ENCODE results near the gene PTPRA.
"Not testable (repeated sequence)": the region's sequence is repeated elsewhere in the genome, so short reads cannot be mapped to it uniquely, and the experiment has no call there.

PTPRA gene

GRCh38 chr20:2890742-2891141, 17.5 kb downstream of the PTPRA start:
- no peak for DNase-seq

- DNase-seq, result no peak
Measured at GRCh38 chr20:2891343-2891742, 18.1 kb downstream of the PTPRA start.

DNA sequence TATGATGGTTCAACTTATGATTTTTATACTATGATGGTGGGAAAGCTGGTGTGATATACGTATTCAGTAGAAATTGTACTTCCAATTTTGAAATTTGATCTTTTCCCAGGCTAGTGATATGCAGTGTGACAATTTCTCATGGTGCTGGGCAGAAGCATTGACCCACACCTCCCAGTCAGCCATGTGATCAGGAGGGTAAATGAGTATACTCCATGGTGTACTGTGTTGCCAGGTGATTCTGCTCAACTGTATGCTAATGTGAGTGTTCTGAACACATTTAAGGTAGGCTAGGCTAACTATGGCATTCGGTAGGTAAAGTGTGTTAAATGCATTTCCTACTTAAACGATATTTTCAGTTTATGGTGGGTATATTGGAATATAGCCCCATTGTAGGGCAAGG, 19.1 kb downstream of the PTPRA start:
- DNase-seq, result no peak

- DNase-seq, result no peak
Measured at GRCh38 chr20:2894221-2894620, 20.9 kb downstream of the PTPRA start.

DNA sequence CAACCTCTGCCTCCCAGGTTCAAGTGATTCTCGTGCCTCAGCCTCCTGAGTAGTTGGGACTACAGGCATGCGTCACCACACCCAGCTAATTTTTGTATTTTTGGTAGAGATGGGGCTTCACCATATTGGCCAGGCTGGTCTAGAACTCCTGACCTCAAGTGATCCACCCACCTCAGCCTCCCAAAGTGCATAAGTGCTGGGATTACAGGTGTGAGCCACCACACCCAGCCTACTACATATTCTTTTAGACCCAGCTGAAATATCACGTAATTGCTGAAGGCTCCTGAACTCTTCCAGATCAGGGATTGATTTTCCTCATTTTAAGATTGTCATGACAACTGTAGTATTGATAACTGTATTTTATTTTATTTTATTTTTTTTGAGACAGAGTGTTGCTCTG, 21.9 kb downstream of the PTPRA start:
- DNase-seq, result not testable (repeated sequence)

DNA sequence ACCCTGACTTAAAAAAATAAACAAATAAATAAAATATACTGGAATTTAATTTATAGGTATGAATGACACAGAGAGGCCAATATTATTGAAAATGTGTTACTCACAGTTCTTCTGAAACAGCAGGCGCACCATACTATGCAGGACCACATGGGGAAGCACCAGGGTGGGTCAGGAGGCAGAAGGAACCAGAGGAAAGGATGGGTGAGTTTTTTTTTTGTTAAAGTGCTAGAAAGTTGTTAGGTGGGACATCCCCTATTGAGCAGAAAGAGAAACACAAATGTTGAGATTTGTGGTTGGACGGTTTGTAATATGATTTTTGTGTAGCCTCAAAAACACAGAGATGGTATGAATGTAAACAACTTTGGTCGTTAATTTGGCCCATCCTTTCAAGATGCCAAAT, 26.0 kb downstream of the PTPRA start:
- DNase-seq, result no peak

DNA sequence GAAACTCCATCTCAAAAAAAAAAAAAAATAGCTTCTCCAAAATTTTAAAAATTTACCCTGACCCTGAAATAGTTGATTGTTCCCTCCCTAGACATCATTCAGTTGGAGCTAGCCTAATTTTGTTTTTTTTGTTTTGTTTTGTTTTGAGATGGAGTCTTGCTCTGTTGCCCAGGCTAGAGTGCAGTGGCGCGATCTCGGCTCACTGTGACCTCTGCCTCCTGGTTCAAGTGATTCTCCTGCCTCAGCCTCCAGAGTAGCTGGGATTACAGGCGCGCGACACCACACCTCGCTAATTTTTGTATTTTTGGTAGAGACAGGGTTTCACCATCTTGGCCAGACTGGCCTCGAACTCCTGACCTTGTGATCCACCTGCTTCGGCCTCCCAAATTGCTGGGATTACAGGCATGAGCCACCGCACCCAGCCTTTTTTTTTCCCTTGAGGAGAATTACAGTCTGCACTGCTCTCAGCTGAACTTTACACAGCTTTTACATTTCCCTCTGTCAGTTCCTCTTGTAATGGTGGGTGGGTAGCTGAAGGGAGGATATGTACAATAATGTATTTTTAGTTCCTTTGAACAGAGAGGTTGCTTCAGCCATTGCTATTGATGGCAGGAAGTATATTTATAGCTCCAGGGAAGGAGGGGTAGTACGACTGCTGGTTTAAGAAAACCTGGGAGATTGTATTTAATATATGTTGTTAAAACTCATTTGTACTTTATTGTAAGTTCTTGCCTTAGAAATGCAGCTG, 27.7 kb downstream of the PTPRA start:
- DNase-seq, result no peak

DNA sequence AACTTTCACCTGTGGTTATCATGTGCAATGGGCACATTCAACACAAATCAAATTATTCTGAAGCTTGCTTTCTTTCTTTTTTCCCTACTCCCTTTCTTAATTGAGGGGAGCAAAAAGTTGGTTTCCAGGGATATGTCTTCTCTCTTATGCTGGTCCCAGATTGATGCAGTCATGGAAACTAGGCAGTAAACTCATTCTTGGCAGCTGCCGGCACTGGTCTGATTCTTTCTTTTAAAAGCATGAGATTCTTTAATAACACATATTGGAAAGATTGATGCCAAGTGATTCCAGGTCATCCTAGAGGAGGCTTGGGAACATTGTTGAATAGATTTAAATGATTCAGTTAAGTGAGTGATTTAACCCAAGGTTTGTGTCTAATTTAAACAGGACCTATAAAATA, 29.0 kb downstream of the PTPRA start:
- DNase-seq, result no peak

- no peak for DNase-seq
Measured at GRCh38 chr20:2902818-2903217, 29.5 kb downstream of the PTPRA start.

- DNase-seq, result no peak
Measured at GRCh38 chr20:2903686-2904085, 30.4 kb downstream of the PTPRA start.

DNA sequence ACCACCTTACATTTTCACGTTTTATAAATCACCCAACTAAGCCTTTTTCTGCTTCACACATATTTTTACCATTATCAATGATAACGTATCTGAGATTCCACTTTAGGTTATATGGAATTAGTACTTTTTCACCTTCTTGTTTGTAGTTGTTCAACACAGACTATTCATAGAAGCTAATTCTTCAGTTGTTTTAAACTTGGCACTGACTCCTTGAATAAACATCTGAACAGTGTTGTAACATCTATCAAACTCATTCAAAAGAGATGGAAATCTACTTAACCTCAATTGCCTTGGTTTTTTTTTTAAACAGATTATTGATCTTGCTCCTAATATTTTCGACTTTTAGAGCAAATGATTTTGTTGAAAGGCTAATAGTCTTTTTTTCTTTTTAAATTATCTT, 34.2 kb downstream of the PTPRA start:
- no peak for DNase-seq

DNA sequence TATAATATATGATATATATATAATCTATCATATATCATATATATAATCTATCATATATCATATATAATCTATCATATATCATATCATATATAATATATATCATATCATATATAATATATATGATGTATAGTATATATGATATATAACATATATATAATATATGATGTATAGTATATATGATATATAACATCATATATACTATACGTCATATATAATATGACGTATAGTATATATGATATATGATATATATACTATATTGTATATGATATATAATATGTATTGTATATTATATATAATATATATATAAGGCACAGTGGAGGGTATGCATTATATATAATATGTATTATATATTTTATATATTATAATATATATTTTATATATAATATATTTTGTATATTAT, 36.7 kb downstream of the PTPRA start:
- DNase-seq, result no peak

DNA sequence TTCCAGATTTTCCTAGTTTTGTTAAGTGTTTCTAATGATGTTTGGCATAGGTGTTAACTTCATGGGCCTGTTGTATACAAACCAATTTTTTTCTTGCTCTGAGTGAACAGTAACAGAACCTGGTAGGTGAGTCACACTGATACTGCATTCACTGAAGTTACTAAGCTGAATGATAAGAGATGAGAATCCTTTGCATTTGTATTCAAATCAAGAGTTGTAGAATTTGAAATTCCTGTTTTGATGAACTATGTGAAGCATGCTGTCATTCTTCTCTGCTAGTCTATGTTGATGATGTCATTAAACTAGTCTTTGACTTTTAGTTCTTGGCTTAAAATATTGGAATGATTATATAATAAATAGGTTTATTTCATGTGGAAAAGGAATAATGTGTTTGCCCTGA, 37.9 kb downstream of the PTPRA start:
- DNase-seq, result no peak

GRCh38 chr20:2914160-2914559, 40.9 kb downstream of the PTPRA start:
- no peak for DNase-seq

DNA sequence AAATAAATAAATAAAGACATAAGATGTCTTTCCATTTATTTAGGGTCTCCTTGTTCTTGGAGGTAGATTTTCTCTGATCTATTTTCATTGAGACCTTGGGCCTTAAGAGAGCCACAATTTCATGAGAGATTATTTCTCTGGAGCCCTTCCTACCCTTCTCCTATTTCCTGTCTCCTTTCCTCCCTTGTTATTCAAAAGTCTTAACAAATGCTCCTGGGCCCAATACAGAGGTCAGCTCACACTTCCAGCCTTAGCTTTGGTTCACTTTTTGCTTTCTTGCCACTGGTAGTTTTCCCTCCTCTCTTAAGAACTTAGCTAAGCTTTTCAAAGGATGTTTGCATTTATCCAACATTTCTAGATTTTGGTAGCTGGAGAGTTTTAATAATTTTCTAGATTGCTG, 44.0 kb downstream of the PTPRA start:
- DNase-seq, result no peak

DNA sequence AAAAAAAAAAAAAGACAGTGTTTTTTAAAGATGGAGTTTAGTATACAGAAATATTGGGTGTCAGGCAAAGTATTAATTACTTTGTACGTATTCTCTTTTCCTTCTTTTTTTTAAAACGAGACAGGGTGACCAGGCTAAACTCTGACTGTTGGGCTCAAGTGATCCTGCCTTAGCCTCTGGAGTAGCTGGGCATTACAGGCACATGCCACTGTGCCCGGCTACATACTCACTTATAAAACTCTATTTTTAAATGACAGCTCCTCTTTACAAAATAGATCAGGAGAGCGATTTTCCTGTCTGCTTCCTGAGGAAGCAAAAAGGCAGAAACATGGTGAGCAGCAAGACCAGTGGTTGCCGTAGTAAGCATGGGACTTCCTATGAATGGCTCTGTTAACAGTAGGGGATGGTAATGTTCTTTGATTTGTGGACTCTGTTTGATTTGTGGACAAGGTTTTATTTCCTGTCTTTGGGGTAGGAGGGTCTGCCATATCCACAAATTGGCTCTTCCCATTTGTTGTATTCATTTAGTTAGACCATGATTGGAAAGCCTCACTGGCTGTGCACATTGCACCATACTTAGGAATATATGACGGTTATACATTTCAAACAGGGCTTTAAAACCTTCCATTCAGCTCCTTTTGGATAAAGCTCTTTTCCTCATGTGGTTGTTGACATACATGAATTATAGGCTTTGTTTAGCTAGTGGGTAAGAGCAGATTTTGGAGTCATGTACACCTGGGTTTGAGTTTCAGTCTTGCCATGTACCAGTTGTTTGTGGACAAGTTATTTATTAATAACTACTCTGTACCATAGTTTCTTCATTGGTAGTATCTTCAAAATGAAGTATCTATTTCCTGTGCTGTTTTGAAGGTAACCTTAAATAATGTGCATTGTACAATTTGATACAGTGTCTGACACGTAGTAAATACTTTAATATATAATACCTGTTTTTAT, 45.1 kb downstream of the PTPRA start:
- DNase-seq, result no peak

DNA sequence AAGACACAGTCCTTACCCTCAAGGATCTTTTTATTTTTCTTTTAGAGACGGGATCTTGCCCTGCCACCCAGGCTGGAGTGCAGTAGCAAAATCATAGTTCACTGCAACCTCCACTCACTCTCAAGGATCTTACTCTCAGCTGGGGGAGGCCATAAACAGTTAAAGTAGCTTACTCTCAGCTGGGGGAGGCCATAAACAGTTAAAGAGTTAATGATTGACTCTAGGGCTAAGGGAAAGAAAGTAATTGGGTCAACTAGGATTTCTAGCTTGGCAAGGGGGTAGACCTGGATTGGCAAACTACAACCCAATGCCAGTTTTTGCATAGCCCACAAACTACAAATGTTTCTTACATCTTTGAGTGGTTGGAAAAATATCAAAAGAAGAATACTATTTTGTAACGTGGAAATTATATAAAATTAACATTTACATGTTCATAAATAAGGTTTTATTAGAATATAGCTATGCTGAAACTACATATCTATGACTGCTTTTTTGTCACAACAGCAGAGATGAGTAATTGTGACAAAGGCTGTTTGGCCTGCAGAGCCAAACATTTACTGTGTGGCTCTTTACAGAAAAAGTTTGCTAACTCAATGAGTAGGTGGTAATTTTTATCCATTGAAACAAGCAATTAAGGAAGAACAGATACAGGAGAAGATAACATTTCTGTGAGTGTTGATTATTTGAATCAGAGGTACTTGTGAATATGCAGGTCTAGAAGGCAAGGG, 46.4 kb downstream of the PTPRA start:
- DNase-seq, result no peak

- no peak for DNase-seq
Measured at GRCh38 chr20:2920473-2920872, 47.2 kb downstream of the PTPRA start.

DNA sequence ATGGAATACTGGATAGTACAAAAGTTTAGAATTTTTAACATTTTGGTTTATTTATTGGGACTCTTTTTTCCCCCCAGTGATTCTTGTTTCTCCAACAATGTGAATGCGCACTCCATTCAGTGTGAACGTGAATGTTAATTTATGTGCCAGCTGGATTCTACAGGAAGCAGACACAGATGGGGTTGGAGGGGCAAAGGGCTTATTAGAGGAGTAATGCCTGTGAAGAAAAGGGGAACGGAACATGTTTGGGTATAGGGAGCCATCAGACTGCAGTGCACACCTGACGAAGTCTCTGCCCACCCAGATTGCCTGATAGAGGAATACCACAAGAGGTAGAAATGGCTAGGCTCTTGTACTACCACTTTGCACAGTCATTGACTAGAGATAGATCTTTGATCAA, 48.2 kb downstream of the PTPRA start:
- no peak for DNase-seq

- no peak for DNase-seq
Measured at GRCh38 chr20:2922957-2923356, 49.7 kb downstream of the PTPRA start.

DNA sequence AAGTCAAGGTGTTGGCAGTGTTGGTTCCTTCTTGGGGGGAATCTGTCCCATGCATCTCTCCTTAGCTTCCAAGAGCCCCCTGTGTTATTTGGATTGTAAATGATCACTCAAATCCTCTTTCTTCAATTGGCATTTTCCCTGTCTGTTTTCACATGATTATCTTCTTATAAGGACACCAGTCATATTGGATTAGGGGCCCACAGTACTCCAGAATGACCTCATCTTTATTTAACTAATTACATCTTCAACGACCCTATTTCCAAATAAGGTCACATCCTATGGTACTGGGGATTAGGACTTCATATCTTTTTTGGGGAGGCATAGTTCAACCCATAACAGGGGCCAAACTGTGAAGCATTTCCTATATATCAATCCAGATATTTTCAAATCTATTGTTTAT, 57.3 kb downstream of the PTPRA start:
- no peak for DNase-seq

- no peak for DNase-seq
Measured at GRCh38 chr20:2932498-2932897, 59.2 kb downstream of the PTPRA start.

GRCh38 chr20:2937902-2938301, 64.6 kb downstream of the PTPRA start:
- DNase-seq, result no peak

DNA sequence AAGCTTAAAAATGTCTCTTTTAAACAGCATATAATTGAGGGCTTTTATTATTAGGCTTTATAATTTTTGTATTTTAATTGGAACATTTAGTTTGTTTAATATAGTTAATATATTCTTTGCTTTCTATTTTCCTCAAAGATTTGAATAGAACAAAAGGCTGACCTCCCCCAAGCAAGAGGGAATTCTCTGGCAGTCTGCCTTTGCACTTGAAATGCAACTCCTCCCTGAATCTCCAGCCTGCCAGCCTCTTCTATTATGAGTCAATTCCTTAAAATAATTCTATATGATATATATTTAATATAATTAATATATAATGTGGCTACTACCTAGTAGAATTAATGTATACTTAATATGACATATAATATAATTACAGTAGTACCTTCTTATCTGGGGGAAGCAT, 69.2 kb downstream of the PTPRA start:
- DNase-seq, result no peak
